A549 (cell line): Measurements from ENCODE around the gene HIVEP3. TPM values are rescaled to one million over a fixed set of nuclear protein-coding genes. Genes with fewer than 3 reads are reported as not detected.

Experiments used
- ATAC-seq, 2 experiments: fragments of 200-7000 bp in 1 of 2; fragments of >200 bp in 1 of 2; cut with Nextera tagmentation in 1 of 2; cut with Tn5 transposase in 1 of 2; 3 replicates each; pipeline versions ENCODE4 v1.8.0 to v1.9.1; 2018 to 2020; ENCODE audit warnings: mild to moderate bottlenecking in 1 of 2, moderate library complexity in 1 of 2
- CTCF ChIA-PET: fragments of 300-600 bp; sonication (Branson Sonifier 250); formaldehyde crosslinking; extraction: SDS; loops from one replicate; lab custom pipeline; 2021; ENCODE audit warnings: antibody characterized with exemption, inconsistent platforms; lab: Yijun Ruan, JAX
- POLR2A ChIA-PET: fragments of 350-600 bp; formaldehyde crosslinking; extraction: SDS; loops from one replicate; lab custom pipeline; 2021; ENCODE audit warnings: antibody characterized with exemption, inconsistent platforms; lab: Yijun Ruan, JAX
- DNase-seq, 2 experiments: peaks; one replicate each; pipeline versions ENCODE4 v3.0.0 to v3.0.0-alpha.2; 2011 to 2016; ENCODE audit warnings: low read depth in 1 of 2, low spot score in 1 of 2
- FAIRE-seq: peaks from 2 replicates; lab custom pipeline; 2011; peaks lifted over from hg19 to GRCh38; lab: Jason Lieb, UNC
- H3K27ac ChIP-seq, 2 experiments: fragments of >200 bp; sonication (Bioruptor Twin); formaldehyde crosslinking; 3 replicates each; pipeline ENCODE4 v1.5.1; 2016 to 2017
- H3K4me1 ChIP-seq: fragments of >200 bp; sonication (Bioruptor Twin); formaldehyde crosslinking; 3 replicates; pipeline ENCODE4 v1.6.1; 2016
- H3K4me2 ChIP-seq: fragments of >200 bp; sonication (Bioruptor Twin); formaldehyde crosslinking; 3 replicates; pipeline ENCODE4 v1.6.1; 2016
- H3K4me3 ChIP-seq: fragments of >200 bp; sonication (Bioruptor Twin); formaldehyde crosslinking; 3 replicates; pipeline ENCODE4 v1.5.1; 2016
- H3K9me3 ChIP-seq: fragments of >200 bp; sonication (Bioruptor Twin); formaldehyde crosslinking; 3 replicates; pipeline ENCODE4 v1.6.1; 2016
- CBX8 ChIP-seq: fragments of 200-600 bp; sonication (generic); IDR thresholded peaks from 2 replicates; pipeline ENCODE4 v1.6.1; 2016
- CEBPB ChIP-seq, 2 experiments: fragments of >200 bp in 1 of 2; sonication (Bioruptor Twin) in 1 of 2; formaldehyde crosslinking in 1 of 2; IDR thresholded peaks; 2 replicates each; pipeline ENCODE4 v1.6.1; 2012 to 2016
- CHD4 ChIP-seq: fragments of 200-600 bp; sonication (generic); IDR thresholded peaks from 2 replicates; pipeline ENCODE4 v1.6.1; 2016; ENCODE audit warnings: antibody characterized with exemption, mild to moderate bottlenecking, borderline replicate concordance
- EP300 ChIP-seq, 2 experiments: fragments of >200 bp; sonication (Bioruptor Twin); formaldehyde crosslinking; IDR thresholded peaks; 2 replicates in 1 of 2; 3 replicates in 1 of 2; pipeline ENCODE4 v1.6.1; 2016 to 2017
- ESRRA ChIP-seq: fragments of 150-350 bp; IDR thresholded peaks from 2 replicates; pipeline ENCODE4 v1.6.1; 2014; ENCODE audit warnings: mild to moderate bottlenecking, low read length, borderline replicate concordance
- FOSL2 ChIP-seq, 2 experiments: fragments of 450-650 bp in 1 of 2; fragments of >200 bp in 1 of 2; sonication (Bioruptor Twin) in 1 of 2; formaldehyde crosslinking; IDR thresholded peaks; 2 replicates each; pipeline versions ENCODE4 v1.5.0 to v1.6.1; 2016 to 2020; ENCODE audit warnings: mild to moderate bottlenecking in 1 of 2, moderate library complexity in 1 of 2
- FOXS1 ChIP-seq: fragments of 250-450 bp; sonication (Bioruptor Pico); IDR thresholded peaks from 2 replicates; pipeline ENCODE4 v1.5.0; 2020; ENCODE audit warnings: mild to moderate bottlenecking, moderate library complexity
- GATA3 ChIP-seq: IDR thresholded peaks from 2 replicates; pipeline ENCODE4 v1.6.1; 2012; ENCODE audit warnings: borderline replicate concordance
- HDAC2 ChIP-seq: fragments of 200-600 bp; sonication (generic); IDR thresholded peaks from 2 replicates; pipeline ENCODE4 v1.6.1; 2016
- HEYL ChIP-seq: fragments of 250-450 bp; sonication (Bioruptor Pico); IDR thresholded peaks from 2 replicates; pipeline ENCODE4 v1.8.0; 2021; ENCODE audit warnings: mild to moderate bottlenecking, moderate library complexity
- HOXB13 ChIP-seq: fragments of 250-450 bp; sonication (Bioruptor Pico); IDR thresholded peaks from 2 replicates; pipeline ENCODE4 v1.5.0; 2020; ENCODE audit warnings: low read depth, mild to moderate bottlenecking, moderate library complexity
- HOXB5 ChIP-seq: fragments of 250-450 bp; sonication (Bioruptor Pico); IDR thresholded peaks from 2 replicates; pipeline ENCODE4 v1.5.0; 2020; ENCODE audit warnings: mild to moderate bottlenecking, moderate library complexity
- JUN ChIP-seq, 2 experiments: fragments of >200 bp; sonication (Bioruptor Twin); formaldehyde crosslinking; IDR thresholded peaks; 2 replicates in 1 of 2; 3 replicates in 1 of 2; pipeline ENCODE4 v1.6.1; 2016 to 2017
- KDM1A ChIP-seq: fragments of 200-600 bp; sonication (generic); IDR thresholded peaks from 2 replicates; pipeline ENCODE4 v1.6.1; 2016; ENCODE audit warnings: low read depth, mild to moderate bottlenecking
- KDM5A ChIP-seq: fragments of 200-600 bp; sonication (generic); IDR thresholded peaks from 2 replicates; pipeline ENCODE4 v1.6.1; 2016; ENCODE audit warnings: antibody characterized with exemption, mild to moderate bottlenecking
- MAFK ChIP-seq: fragments of 450-650 bp; IDR thresholded peaks from 2 replicates; pipeline ENCODE4 v1.6.1; 2014; ENCODE audit not compliant: partially characterized antibody
- NFE2L2 ChIP-seq: fragments of 150-350 bp; conservative IDR thresholded peaks from 2 replicates; pipeline ENCODE4 v1.6.1; 2014; ENCODE audit warnings: low read length
- NR3C1 ChIP-seq: fragments of >200 bp; sonication (Bioruptor Twin); formaldehyde crosslinking; IDR thresholded peaks from 3 replicates; pipeline ENCODE4 v1.6.1; 2017
- POLR2A ChIP-seq: IDR thresholded peaks from 2 replicates; pipeline ENCODE4 v1.6.1; 2012; ENCODE audit warnings: mild to moderate bottlenecking, low read length
- RARB ChIP-seq: fragments of 250-450 bp; sonication (Bioruptor Pico); IDR thresholded peaks from 2 replicates; pipeline ENCODE4 v1.8.0; 2021; ENCODE audit warnings: mild to moderate bottlenecking, moderate library complexity
- RNF2 ChIP-seq: fragments of 200-600 bp; sonication (generic); IDR thresholded peaks from 2 replicates; pipeline ENCODE4 v1.6.1; 2016; ENCODE audit warnings: low read depth, mild to moderate bottlenecking, antibody characterized with exemption, moderate library complexity, borderline replicate concordance
- SREBF2 ChIP-seq: fragments of 450-650 bp; IDR thresholded peaks from 2 replicates; pipeline ENCODE4 v1.6.1; 2014; ENCODE audit warnings: mild to moderate bottlenecking, moderate library complexity
- TFCP2L1 ChIP-seq: fragments of 250-450 bp; sonication (Bioruptor Pico); IDR thresholded peaks from 2 replicates; pipeline ENCODE4 v1.5.0; 2021; ENCODE audit warnings: mild to moderate bottlenecking
- TP53 ChIP-seq: fragments of 250-450 bp; sonication (Bioruptor Pico); IDR thresholded peaks from 2 replicates; pipeline ENCODE4 v1.5.0; 2021; ENCODE audit warnings: mild to moderate bottlenecking, moderate library complexity
- USF2 ChIP-seq: fragments of 450-650 bp; IDR thresholded peaks from 2 replicates; pipeline ENCODE4 v1.6.1; 2014; ENCODE audit warnings: antibody characterized with exemption
- ZC3H11A ChIP-seq: fragments of 450-650 bp; IDR thresholded peaks from 2 replicates; pipeline ENCODE4 v1.6.1; 2014; ENCODE audit warnings: antibody characterized with exemption, mild to moderate bottlenecking
- ZSCAN20 ChIP-seq: fragments of 250-450 bp; sonication (Bioruptor Pico); IDR thresholded peaks from 2 replicates; pipeline ENCODE4 v1.8.0; 2022; ENCODE audit warnings: mild to moderate bottlenecking, moderate library complexity
- WGBS: methylation state at CpG from one replicate; pipeline ENCODE4 v1.1.6; 2017; ENCODE audit errors: missing lambda C conversion rate; 5-methylcytosine and 5-hydroxymethylcytosine counted together
- polyA plus RNA-seq, 4 experiments: library from polyadenylated mRNA; depleted of rRNA in 3 of 4; stranded (reverse); fragments of >200 nt; fragmentation: RNase III in 1 of 4; extraction: RNeasy Plus Mini Kit Qiagen cat#74134 plus additional on column Dnase treatment in 1 of 4; gene quantifications; 2 replicates in 3 of 4; 3 replicates in 1 of 4; pipeline ENCODE4 v1.2.3, GENCODE V29; 2011 to 2017
- TF ChIP-seq, protein P1 (sequence below): IDR thresholded peaks from 2 replicates; pipeline ENCODE4 v1.6.1; 2012
- TF ChIP-seq, protein P2 (sequence below): fragments of 250-450 bp; sonication (Bioruptor Pico); IDR thresholded peaks from 2 replicates; pipeline ENCODE4 v1.5.0; 2020; ENCODE audit warnings: low read depth, mild to moderate bottlenecking, moderate library complexity
- TF ChIP-seq, protein P3 (sequence below): IDR thresholded peaks from 2 replicates; pipeline ENCODE4 v1.6.1; 2012
- TF ChIP-seq, protein P4 (sequence below): fragments of >200 bp; sonication (Bioruptor Twin); formaldehyde crosslinking; IDR thresholded peaks from 2 replicates; pipeline ENCODE4 v1.6.1; 2016

Gene HIVEP3
- polyA plus RNA-seq, 2 of the 4 experiments (the other 2 are of a cell fraction), result 1.5 to 2.0 TPM

DNA sequence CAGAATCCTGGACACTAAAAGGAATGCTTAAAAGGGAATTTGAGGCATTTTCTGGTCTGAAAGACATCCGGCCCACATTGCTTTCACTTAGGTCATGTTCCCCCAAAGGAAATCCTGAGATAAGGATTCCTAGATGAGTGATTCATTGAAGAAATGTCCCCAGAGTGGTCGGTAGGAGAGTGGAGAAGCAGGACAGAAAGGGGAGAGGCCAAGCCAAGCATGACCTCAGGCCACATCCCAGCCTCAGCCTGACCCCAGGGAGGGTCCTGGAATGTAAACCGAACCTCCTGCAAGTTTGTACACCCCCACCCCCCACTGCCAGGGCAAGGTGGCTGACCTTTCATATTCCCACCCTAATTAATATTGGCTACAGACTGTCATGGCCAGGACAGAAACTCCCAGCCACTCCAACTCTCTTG lies 16.6 kb downstream of the HIVEP3 start:
- peak in 1 of 2 experiments; percentile 65 for DNase-seq
- H3K4me1 ChIP-seq, result peaks cover 47% of the 10 kb centered on the region
- peak overlapping the region; percentile 89 for H3K4me2 ChIP-seq
- no peak for FAIRE-seq
- no peaks in the 10 kb centered on the region for H3K9me3 ChIP-seq
- 0% methylated on average over 3 of the region's 3 CpGs for WGBS
- no peak overlapping the region for H3K4me3 ChIP-seq
- peak; percentile 47 to 76; a peak in 3 of 6 replicates for ATAC-seq
- CTCF ChIA-PET, result interaction anchor here (0.9 kb wide), 1 partner anchor 18 kb away, joined by 3 read pairs; no protein-coding TSS in a partner anchor
- TF ChIP-seq ZC3H11A (no peak), JUN (IDR thresholded peaks at IDR 0.05) (0 out of 5 replicates have a peak, but pooled peaks of 1 of the 2 experiments have one; percentile 27), GATA3 (peak; percentile 49; the same call in 1 of the 2 replicates), SREBF2 (no peak), HOXB5 (no peak), NR3C1 (no peak), HOXB13 (CRISPR knock-in tag) (no peak), EP300 (IDR thresholded peaks at IDR 0.05) (peak in 1 of 2 experiments; percentile 35; a peak in 1 of 5 replicates), KDM5A (no peak), HDAC2 (no peak), FOXS1 (CRISPR knock-in tag) (no peak), MAFK (no peak), ZSCAN20 (CRISPR knock-in tag) (no peak), TFCP2L1 (no peak), TP53 (CRISPR knock-in tag) (no peak), HEYL (CRISPR knock-in tag) (no peak), CHD4 (no peak), FOSL2 (IDR thresholded peaks at IDR 0.05) (0 out of 2 replicates have a peak, but pooled peaks have one; percentile 9), FOSL2 (CRISPR knock-in tag; IDR thresholded peaks at IDR 0.05) (peak; percentile 35; the same call in 1 of the 2 replicates), ESRRA (no peak)
- TF ChIP-seq, protein P1, sequence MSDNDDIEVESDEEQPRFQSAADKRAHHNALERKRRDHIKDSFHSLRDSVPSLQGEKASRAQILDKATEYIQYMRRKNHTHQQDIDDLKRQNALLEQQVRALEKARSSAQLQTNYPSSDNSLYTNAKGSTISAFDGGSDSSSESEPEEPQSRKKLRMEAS, result peak; percentile 47; the same call in 1 of the 2 replicates
- TF ChIP-seq, protein P2, sequence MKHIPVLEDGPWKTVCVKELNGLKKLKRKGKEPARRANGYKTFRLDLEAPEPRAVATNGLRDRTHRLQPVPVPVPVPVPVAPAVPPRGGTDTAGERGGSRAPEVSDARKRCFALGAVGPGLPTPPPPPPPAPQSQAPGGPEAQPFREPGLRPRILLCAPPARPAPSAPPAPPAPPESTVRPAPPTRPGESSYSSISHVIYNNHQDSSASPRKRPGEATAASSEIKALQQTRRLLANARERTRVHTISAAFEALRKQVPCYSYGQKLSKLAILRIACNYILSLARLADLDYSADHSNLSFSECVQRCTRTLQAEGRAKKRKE (CRISPR knock-in tag), result no peak
- H3K27ac ChIP-seq, result peak overlapping the region; percentile 83
- POLR2A ChIA-PET, result no interaction called here

GRCh38 chr1:41901551-41901950 lies 17.2 kb downstream of the HIVEP3 start:
- POLR2A ChIA-PET, result no interaction called here
- CTCF ChIA-PET, result interaction anchor here (0.9 to 1.0 kb wide), 2 partner anchors 18 to 243 kb away, joined by 3 read pairs; no protein-coding TSS in a partner anchor
- ATAC-seq (peak; percentile 22 to 55; a peak in 4 of 6 replicates), FAIRE-seq (no peak), DNase-seq (no peak)
- WGBS, result 66% methylated on average over 3 of the region's 3 CpGs
- peak overlapping the region; percentile 89 for H3K4me2 ChIP-seq
- H3K4me1 ChIP-seq, result peaks cover 47% of the 10 kb centered on the region
- H3K4me3 ChIP-seq, result peak overlapping the region; percentile 34; the same call in 1 of the 3 replicates
- peak overlapping the region; percentile 83 for H3K27ac ChIP-seq
- H3K9me3 ChIP-seq, result no peaks in the 10 kb centered on the region
- TF ChIP-seq, protein P3, sequence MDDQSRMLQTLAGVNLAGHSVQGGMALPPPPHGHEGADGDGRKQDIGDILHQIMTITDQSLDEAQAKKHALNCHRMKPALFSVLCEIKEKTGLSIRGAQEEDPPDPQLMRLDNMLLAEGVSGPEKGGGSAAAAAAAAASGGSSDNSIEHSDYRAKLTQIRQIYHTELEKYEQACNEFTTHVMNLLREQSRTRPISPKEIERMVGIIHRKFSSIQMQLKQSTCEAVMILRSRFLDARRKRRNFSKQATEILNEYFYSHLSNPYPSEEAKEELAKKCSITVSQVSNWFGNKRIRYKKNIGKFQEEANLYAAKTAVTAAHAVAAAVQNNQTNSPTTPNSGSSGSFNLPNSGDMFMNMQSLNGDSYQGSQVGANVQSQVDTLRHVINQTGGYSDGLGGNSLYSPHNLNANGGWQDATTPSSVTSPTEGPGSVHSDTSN, result no peak
- TF ChIP-seq KDM1A (no peak), POLR2A (no peak), CHD4 (no peak), RNF2 (no peak), FOXS1 (CRISPR knock-in tag) (no peak), USF2 (no peak), CEBPB (IDR thresholded peaks at IDR 0.05) (no peak), HOXB5 (no peak), FOSL2 (IDR thresholded peaks at IDR 0.05) (no peak), FOSL2 (CRISPR knock-in tag; IDR thresholded peaks at IDR 0.05) (no peak), CBX8 (no peak), NFE2L2 (no peak), HDAC2 (no peak), MAFK (no peak), RARB (no peak)
- TF ChIP-seq, protein P1, result no peak
- TF ChIP-seq, protein P4, sequence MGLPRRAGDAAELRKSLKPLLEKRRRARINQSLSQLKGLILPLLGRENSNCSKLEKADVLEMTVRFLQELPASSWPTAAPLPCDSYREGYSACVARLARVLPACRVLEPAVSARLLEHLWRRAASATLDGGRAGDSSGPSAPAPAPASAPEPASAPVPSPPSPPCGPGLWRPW, result no peak
